HG03097 (cell line): Measurements from ENCODE around the gene FKBP15.

Experiments used
- ATAC-seq: cut with Tn5 transposase; IDR thresholded peaks from one replicate; pipeline ENCODE4 v1.9.1; 2021; ENCODE audit not compliant: unreplicated experiment, low FRiP score

FKBP15 gene

DNA sequence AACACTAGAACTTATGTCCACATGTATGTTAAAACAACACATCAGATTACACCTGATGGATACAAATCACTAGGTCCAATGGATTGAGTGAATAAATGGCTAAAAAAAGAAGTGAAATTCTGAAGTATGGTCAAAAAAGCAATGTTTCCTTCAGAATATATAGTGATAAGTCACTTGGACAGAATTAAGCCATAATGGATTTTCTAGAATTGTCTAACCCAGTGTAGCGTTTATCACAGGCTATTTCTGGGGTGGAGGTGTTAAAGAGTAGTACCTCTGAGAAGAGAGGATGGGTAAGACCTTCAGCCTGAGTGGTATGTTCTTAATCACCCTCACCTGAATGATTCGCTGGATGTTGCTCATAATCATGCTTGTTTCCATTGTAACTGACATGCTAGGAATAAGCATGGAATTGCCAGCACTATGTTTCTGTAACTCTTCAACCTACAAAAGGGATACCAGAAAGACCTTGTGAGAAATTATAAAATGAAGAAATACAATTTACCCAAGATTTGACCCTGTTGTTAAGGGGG lies 37.1 kb downstream of the FKBP15 start:
- ATAC-seq: no peak

DNA sequence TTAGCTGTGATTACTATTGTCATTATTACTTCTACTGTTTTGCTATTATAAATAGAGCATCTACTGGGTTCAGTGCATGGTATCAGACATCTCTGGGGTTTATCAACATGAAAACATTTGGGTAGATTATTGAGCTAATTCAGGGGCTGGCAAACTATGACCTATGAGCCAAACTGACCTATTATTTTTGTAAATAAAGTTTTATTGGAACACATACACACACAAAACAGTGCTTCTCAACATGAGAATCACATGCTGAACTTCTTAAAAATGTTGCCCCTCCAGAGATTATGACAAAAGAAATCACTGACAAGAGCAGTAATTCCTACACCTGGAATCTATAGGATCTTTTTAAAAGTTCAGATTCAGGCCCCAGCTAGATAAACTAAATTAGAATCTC lies 39.9 kb downstream of the FKBP15 start:
- no peak for ATAC-seq

GRCh38 chr9:113179839-113180238 lies 41.2 kb downstream of the FKBP15 start:
- no peak for ATAC-seq

DNA sequence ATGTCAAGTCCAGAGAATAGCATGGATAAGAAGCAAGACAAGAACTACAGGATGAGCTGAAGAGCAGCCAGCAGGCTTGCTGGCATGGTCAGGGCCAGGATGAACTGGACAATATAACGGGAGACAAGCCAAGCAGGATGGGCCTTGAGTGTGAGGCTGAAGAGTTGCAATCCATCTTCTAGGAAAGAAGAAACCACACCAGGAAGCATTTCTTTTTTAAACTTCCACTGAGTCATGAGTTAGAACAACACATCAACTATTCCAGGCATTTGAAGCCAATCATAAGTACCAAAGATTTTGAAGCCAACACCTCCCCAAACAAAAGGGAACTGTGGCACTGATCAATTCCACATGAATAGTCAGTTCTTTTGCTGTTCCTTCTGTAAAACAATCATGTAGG lies 43.0 kb downstream of the FKBP15 start:
- ATAC-seq: no peak

GRCh38 chr9:113177251-113177650 lies 43.8 kb downstream of the FKBP15 start:
- ATAC-seq: no peak

GRCh38 chr9:113176803-113177202 lies 44.3 kb downstream of the FKBP15 start:
- ATAC-seq: no peak

- no peak for ATAC-seq
Observed at GRCh38 chr9:113173341-113173740, 47.7 kb downstream of the FKBP15 start.

DNA sequence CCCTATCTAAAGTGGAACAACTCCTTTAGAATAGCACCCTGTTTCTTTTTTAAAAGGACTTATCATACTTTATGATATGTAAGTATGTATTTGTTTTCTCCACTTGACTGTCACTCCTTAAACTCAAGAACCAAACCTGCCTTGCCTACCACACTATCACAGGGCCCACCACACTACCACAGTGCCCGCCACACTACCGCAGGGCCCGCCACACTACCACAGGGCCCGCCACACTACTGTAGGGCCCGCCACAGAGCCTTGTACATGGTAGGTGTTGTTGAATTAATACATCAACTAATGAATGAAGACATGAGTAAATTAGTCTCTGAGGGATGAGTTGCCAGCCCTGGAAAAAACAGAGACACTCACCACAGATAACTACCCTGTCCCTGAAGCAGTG lies 52.3 kb downstream of the FKBP15 start:
- no peak for ATAC-seq

GRCh38 chr9:113166039-113166438 lies 55.0 kb downstream of the FKBP15 start:
- no peak for ATAC-seq

DNA sequence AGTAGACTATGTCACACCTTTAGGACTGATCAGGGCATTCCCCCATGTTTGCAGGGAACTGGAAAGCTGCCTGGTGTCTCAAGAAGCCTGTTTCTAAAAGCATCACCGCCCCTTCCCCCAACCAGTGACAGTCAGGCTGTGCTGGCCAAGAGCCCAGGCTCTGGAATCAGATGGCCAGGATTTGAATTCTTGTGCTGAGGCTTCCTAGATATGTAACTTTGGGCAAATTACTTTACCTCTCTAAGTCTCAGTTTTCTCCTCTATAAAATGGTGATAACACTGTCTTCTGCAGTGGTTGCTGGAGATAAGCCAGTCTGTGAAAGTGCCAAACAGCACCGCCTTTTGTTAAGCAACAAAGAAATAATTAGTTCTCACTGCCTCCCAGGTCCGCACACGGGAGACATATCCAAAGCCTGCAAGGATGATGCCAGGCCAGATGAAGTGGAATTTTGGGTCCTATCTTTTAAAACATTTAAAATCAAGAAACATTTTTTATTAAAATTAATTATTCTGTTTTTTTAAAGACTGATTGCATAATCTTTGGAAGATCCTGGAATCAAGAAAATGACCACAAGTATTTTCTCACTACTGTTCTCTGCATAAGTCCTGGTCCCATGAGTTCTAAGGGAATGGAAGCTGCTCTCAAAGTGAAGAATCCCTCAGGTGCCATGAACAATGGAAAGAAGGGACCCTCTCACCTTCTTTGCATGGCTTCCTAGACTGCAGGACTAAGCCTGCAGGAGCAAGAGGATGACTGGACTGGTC lies 56.4 kb downstream of the FKBP15 start:
- ATAC-seq: no peak

- ATAC-seq: no peak
Observed at GRCh38 chr9:113163001-113163400, 58.1 kb downstream of the FKBP15 start.

GRCh38 chr9:113160571-113160970 lies 60.5 kb downstream of the FKBP15 start:
- ATAC-seq: no peak

GRCh38 chr9:113158446-113158845 lies 62.6 kb downstream of the FKBP15 start:
- ATAC-seq: no peak

- ATAC-seq: no peak
Observed at GRCh38 chr9:113156880-113157279, 64.2 kb downstream of the FKBP15 start.

DNA sequence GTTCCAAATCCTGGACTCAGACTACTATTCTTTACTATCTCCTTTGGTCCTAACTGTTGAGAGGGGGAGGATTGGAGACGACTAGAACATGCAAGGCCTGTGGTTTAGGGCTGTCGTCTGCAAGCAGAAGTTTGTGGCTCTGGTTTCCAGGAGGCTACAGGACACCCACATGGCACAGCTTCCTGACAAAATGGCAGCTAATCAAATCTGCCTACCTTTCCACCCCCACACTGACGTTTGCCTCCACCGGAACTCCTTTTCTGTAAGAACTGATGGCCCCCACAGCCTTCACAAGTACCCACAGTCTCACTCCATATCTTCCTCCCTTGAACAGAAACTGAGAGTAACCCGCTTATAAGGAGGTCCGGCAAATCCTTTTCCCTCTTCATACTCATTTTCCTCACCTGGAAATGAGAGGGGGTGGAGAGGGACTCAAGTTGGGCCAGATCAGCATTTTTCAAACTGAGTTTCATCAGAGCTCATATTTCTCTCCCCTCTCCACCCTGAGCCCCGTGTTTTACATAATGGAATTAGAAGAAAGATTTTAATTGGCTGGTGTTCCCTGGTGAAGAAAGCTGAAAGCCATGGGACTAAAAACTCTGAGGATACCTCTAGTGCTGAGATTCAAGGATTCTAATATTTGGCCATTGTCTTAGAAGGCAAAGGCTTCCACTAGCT lies 65.0 kb downstream of the FKBP15 start:
- no peak for ATAC-seq

DNA sequence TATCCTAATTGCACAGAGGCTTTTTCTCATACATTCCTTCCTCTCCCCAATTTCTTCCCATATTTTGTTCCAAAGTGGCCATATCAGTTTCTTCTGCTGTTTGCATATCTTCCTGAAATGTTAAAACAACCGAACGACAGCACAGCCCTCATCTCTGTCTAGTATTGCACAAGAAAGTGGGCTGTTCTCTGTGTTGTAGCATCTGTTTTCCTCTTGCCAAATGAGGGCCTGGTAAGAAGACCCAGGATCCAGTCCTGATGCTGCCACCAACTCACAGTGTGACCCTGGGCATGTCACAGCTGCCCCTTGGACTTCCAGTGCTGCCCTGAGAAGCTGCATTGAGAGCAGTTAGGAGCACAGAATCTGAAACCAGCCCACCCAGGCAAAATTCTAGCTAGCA lies 66.1 kb downstream of the FKBP15 start:
- ATAC-seq: no peak

DNA sequence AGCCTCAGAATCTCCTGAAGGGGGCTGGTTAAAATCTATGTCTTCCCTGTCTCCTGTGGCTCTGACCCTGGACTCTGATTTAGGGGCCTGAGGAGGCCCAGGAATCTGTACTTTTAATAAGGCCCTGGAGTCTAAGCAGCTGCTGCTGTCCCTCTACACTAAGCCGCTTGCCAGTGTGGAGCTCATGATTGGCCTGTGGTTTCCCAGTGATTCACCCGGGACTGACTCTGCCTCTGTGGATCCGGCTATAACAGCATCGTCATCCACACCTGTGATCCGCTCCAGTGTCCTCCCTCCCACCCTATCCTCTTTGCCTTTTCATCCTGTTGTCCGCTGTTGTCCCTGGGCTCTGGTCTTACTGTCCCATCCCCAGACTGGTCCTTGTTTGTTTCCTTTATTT lies 66.6 kb downstream of the FKBP15 start:
- ATAC-seq: no peak

DNA sequence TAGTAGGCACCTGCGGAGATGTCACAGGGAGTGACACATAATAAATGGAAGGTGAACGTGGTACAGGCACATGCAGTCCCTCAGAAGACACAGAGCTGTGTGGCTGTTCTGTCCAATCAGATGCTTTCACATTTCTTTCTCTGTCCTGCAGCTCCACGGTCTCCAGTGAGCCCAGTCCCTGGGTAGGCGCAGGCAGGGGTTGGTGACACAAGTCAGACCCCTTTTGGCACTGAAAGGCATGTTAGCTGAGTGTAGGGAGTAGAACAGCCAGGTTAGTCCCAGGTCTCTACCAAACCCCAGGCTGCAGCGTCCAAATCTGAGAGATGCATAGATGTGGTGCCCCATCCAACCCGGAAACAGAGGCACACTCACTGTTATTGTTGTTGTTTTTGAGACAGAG lies 67.5 kb downstream of the FKBP15 start:
- no peak for ATAC-seq

DNA sequence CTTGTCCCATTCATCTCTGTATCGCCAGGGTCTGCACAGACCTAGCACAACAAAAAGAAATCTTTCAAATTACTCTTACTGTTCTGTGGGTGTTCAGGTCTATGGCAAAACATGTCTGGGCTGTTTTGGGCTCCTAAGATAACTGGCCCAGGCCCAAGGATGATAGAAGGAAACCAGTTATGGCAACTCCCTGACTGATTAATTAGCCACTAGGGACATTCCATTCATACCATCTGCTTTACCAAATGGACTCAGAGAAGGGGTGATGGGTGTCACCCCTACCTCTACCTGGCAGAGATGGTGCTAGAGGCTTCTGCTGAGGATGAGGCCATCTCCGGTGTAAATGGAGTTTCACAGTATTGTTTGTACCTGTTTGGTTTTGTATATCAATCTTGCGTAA lies 68.4 kb downstream of the FKBP15 start:
- ATAC-seq: no peak

GRCh38 chr9:113151696-113152630 lies 69.1 kb downstream of the FKBP15 start:
- no peak for ATAC-seq
